NCI-H1417 (cell line): ENCODE measurements around the gene MEIS2.

ENCODE experiments used
- DNase-seq, 3 experiments: peaks; one replicate each; lab custom pipeline; 2025; lab: John Stamatoyannopoulos, UW

MEIS2 gene

DNA sequence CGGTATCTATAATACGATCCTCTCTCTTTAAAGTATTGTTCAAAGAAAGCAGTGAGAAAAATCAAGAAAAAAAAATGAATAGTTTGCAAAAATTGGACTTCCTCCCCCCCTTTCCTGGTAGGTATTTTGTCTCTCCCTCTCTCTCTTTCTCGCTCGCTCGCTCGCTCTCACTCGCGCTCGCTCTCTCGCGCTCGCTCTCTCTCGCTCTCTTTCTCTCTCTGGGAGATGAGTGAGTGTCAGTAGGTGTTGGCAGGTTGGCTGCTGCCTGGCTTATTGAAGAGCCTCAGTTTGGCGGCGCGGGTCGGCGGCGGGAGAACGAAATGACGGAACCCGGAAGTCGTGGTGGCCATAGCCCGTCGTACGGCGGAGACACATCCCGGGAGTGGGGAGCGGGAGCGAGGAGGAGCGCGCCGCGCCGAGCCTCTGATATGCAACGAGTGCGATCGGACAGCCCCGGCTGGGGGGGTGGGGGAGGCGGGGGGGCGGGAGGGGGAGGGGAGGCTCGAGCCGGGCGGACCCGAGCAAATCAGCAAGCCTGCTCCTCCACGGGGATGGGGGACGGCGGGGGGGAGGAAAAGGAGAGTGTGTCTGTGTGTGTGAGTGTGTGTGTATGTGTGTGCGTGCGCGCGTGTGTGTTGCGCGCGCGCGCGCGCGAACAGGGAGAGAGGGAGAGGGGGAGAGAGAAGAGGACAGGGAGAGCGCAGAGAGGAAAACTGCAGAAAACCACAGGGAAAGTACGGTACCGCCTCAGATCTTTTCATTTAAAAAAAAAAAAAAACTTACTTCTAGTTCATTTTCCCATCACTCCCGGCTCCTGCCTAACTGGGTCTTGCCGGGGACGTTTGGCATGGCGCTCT, at the start of gene MEIS2:
Gene MEIS2 (minus strand): TSS at position 441 of the 857 bp plus-strand sequence. CDS start 1,083 bp downstream, outside the sequence.
- peak; percentile 90 to 98 (median 95) for DNase-seq

DNA sequence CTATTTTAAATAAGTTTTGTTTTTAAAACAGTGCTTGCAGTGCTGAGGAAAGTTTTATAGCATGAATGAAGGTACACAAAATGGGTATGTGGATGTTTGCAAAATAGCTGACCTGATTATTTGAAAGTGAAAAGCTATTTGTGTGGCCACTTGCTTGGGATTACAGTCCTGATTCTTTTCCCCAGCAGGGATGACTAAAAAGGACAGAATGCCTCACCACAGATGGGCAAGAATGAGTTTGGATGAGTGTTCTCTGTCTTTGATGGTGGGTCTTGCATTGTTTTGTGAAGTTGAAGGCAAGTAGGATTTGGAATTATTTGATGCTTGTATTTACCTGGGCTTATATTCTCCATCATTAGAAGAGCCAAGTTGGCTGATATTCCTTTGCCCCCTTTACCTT, 48.8 kb upstream of the MEIS2 start:
- DNase-seq: no peak

DNA sequence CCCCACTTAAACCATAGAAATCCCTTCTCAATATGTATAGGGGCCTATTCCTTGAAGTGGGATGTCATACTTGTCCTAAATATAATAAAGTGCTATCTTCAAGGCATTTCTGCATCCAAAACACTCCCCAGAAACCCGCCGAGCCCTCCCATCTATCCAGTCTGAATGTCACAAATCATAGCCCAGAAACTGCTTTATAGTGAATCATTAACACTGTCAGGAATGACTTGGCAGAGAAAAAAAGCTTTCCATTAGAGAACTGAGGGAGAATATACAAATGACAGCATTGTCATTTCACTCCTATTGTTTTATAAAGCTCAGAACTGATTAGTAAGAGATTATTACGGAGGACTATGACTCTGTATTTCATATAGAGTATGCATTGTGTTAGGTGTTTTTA, 48.4 kb upstream of the MEIS2 start:
- no peak for DNase-seq

DNA sequence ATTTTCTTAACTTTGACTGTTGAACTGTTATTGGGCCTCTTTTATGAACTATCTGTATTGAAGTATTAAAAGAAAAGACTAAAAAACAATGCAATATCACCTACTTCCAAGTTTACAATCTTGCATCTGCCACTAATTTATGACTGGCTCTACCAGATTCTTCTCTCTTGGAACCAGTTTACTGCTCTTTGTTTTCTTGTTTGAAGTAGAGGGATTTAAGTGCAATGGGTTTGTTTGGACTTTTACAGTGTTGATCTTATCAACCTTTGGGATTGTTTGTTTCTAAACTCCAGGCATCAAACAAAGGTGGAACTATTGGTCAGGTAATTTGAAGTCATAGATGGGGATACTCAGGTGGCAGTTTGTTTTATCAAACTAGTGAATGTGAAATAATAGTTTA, 43.0 kb upstream of the MEIS2 start:
- DNase-seq: peak in 1 of 3 experiments; percentile 2

DNA sequence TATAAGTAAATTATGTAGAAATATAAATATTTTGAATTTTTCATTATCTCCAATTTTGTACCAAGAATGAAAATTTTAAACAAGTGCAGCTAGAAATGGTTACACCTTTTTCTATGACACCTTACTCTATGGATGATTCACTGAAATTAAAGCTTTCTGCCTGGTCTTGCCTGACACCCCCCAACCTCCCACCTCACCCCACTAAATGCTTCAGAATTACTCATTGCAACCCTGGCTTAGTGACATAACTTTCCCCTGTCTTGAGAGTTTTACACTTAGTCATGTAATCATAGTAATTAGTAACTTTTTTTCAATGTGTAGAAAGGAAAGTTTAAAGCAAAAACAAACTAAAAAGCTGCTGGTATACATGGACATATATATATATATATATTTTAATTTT, 42.0 kb upstream of the MEIS2 start:
- DNase-seq: no peak

DNA sequence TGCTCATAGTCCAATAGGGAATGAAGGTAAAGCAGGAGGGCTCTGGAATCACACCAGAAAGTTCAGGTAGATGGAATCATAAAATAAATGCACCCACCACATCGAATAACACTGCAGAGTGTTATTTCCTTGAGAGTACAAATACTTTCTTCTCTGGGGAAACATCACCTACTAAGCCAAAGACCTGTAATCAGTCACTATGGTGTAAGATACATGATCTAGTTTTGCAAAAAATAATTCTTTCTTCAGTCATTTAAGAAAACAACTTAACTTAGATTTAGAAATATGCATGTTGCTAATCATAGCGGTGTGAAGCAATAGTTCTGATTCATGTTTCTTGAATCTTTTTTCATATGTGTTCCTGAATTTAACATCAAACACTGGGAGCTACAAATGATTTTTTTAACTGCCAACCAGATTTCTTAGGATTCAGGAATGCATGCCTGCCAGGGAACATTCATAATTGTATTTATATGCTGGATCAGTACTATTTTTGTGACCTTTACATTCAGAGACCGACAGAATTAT, 40.2 kb upstream of the MEIS2 start:
- DNase-seq: no peak

DNA sequence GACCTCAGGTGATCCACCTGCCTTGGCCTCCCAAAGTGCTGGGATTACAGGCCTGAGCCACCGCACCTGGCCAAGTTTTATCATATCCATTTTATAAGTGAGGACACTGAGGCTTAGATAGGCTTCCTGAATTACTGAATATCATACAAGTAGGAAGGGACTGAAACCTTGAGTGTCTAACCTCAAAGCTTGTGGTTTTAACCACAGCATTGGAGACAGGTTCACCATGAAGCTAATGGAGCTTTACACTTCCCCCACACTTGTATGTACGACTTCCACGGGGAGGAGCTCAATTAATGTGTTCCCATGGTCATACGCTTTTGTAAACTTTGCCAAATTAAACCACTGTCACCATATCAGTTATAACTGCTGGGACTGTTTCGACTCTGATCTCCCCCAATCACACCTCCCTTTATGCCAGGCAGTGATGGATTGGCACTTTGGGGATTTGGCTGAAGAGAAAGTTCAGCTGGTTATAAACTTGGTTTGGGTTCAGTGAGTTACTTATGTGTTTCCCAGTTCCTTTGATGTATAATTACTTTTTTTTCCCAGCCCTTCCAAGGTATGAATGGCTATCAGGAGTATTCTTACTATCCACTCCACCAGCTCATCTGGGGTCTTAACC, 38.4 kb upstream of the MEIS2 start:
- DNase-seq: peak in 1 of 3 experiments; percentile 7

DNA sequence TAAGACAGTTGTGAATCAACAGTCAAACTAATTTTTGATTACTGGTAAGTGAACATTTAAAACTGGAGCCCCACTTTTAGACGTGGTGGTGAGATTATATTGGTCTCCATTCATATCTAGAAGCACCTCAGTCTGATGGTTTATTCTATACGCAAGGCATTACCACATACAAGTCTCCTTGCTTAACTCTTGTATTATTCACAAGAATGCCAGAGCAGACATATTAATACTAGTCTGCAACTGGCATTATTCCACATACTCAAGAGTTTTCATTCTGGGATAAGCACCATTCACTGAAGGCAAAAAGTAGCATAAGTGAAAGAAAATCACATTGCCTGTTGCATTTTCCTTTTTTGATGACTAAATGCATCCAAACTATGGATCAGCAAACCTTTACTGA, 36.9 kb upstream of the MEIS2 start:
- DNase-seq: no peak

DNA sequence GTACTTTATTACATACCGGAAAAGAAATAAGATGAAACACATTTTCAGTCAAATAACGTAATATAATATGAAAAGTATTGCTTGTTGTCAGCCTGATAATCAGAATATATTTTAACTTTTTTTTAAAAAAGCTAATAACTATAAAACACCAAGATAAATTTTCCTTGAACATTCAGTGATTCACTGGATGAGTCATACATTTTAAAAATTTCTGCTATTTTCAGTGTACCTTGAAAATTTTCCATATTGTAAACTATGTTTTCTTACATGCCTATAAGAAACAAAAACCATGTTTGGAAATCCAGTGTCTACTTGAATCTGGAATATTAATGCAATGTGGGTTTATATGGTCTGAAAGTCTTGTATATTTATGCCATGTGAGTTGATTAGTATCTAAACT, 36.3 kb upstream of the MEIS2 start:
- DNase-seq: no peak

DNA sequence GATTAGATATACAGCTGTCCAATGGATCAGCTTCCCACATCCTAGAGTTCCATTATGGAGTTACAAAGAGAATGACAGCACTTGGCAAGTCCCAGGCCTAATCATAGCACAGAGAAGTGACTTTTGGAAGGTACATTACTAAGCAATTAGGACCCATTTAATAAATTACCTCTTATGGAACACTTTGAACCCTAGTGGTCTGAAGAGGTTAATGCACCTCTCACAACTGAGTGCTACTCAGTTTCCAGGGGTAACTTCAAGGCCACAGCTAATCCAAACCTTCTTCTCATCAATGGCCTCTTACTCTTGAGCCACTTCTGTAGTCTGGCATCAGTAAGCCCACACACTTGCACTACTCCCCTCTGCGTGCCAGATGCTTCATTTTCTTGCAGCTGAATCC, 34.9 kb upstream of the MEIS2 start:
- DNase-seq: peak; percentile 42 to 76 (median 71)

DNA sequence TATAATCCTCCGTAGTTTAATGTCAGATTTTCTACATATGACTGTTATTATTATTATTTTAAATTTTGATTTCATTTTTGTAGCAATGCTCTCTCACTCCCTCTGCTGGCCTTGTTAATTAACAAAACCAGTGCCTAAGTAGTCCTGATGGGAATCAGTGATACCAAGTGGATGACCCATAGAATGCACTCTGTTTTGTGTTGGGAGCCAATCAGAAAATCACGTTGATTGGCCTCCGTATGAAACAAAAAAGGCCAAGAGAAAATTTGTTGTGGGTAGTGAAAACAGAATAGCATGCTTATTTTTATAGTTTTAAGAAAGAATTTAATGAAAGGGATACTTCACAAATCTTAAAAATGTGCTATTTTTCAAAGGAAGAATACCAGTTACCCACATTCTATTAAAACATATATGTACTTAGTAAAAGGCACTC, 34.4 kb upstream of the MEIS2 start:
- peak; percentile 9 to 53 (median 29) for DNase-seq

DNA sequence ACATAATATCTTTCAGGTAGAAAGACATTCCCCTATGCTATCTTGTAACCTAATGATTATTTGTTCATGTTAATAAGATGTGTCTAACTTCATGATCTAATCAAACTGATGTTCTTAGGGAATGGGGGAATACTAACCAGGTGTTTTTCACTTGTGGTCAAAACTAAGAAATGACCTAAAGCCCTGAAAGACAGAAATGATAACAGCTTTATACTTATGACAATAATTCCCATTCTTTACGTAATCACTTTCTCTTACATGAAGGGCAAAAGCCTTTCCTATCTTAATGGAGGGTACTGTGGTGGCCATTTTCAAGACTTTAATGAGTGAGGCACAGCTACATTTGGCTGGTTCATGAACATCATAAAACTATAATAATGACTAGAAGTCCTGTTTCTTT, 33.9 kb upstream of the MEIS2 start:
- no peak for DNase-seq

DNA sequence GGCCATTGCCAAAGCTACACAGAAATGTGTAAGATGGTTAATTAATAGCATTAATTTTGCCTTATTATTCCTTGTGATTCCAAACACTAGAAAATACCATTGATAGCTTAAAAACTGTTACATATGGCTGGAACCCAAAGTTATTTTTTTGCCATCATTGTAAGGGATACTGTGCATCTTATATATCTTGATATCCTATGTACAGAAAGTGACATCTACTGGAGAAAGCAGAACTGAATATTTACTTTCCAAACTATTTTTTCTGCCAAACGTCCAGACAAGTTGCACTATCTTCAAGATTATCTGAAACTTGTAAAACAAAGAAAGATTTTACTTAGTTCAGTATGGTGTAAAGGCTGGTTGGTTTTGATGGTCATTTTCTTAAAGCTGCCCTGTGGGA, 33.3 kb upstream of the MEIS2 start:
- peak; percentile 2 to 34 (median 2) for DNase-seq

DNA sequence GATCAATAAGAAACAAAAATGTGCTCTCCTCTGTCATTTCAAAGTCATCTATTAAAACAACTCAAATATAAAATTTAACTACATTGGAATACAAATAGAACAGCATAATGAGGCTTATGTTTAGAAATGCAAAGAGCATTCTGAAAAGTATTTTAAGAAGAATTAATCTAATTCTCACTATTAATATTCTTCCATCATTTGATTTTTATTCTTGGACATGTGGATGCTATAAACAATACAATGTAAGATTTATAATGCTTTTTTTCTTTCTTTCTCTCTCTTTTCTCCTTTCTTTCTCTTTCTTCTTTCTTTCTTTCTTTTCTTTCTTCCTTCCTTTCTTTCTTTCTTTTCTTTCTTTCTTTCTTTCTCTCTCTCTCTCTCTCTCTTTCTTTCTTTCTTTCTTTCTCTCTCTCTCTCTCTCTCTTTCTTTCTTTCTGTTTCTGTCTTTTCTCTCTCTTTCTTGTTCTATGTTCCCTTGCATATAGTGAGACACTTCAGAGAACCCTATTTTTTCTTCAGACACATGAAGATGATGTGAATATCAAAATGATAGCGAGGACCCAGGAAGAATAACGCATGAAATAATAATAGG, 32.6 kb upstream of the MEIS2 start:
- DNase-seq: no peak

DNA sequence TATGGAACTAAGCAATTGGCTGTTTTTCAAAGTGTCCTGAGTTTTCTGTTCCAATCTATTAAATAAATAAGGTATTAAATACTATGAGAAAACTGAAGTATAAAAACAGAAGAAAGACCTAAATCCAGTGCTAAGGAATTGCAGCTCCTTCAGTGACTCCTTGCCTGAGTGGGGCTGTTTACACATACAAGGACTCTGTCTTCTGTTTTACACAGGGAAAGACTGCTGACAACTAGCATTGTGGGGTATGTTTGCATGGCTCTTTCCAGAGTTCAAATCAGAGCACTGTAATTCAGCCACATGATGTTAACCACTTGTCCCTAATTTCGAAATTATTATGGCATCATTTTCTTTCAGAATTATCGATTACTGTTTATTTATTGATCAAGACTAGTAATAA, 31.3 kb upstream of the MEIS2 start:
- peak in 1 of 3 experiments; percentile 35 for DNase-seq

DNA sequence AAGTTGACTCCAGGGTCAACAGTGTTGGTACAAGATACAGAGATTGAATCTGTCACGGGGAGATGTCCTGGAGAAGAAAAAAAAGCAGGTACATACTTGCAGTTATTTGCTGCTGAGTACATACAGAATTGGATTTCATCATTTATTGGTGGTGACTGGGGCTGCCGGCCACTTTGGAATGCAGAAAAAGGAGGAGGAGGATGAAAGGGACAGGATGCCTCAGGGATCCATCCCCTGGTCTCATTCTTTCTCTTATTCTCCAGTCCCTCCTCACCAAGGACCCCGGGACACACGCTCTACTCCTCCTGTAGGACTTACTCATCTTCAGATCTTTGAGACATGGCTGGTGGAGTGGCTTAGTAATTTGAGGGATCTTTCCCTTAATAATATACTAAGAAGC, 30.0 kb upstream of the MEIS2 start:
- DNase-seq: no peak

DNA sequence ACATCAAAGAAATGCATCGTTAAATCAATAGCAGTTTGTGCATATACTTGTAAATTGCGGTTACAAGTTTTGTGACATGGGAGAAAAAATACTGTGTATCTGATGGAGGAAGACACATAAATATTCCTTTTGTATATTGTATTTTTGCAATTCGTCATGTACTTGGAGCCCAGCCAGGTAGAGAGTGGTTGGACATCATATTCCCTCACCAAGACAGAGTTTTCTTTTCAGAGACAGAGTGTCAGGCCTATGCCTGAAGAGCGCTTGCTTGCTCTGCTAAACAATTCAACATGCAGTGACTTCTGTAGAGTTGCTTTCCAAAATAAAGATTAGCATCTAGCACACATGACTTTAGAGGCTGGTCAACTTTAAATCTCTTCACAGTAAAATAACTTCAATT, 24.8 kb upstream of the MEIS2 start:
- DNase-seq: peak in 1 of 3 experiments; percentile 16

DNA sequence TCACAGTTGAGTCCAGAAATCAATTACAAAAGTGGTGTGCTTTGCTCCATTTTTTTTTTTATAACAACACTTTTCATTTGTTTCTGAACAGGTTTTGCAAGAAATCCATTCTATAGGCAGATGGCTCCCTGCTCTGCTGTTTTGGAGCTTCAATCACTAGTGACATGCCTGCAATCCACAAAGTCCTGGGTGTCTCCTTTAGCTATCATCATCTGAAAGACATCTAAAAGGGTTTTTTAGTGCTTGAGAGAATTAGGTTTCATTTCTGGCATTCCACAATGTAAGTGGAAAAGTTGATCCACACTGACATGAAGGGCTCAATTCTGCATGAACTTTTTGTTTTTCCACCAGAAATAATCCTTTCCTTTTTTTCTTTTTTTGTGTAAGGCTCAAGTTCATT, 24.0 kb upstream of the MEIS2 start:
- DNase-seq: no peak

DNA sequence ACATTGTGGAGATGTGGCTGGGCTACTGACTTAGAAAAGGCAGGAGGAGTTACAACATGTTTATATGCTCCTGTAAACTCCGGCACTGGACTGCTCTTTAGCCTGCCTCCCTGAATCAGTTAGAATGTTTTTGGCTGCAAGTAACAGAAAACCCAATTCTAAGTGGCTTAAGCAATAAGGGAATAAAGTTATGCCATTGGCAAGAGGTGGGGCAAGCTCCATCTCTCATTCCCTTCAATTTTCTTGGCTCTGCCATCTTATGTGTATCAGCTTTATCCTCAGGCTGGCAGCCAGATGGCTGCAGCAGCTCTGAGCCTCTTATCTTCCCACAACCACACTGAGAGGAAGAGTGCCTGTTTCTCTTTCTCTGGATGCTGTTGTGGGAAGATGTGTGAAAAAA, 22.4 kb upstream of the MEIS2 start:
- DNase-seq: no peak

DNA sequence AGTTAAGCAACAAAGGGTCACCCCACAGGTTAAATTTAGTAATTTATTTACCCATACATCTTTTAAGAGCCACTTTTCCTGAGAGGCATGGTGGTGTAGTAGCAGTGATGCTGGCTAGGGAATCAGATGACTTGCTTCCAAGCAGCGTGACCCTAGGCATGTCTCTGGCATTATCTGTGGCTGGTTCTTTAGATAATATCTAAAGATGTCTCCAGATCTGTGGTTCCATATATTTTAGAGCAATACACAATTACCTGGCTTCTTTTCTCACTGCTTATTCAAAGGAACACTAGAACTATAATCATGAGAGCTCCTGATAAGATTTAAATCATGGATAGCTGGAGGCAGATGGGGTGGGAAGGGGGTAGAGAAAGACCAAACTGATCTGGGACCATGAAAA, 21.1 kb upstream of the MEIS2 start:
- DNase-seq: no peak

DNA sequence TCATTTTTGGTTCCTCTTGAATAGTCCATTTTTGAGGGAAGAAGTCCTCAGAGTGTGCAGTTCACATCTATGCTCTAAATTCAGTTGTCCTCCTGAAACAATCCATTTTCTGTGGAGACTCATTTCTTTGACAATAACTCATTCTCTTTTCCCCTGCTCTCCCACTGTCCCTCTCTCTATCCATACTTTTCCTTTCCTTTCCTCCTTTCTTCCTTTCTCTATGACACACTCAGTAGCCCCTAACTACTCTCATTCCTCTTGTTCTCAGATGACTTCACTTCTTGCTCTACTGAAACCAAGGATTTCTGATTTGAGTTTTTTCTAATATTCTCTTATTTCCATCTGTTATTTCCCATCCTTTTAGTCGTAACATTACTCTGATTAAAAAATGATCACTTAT, 16.7 kb upstream of the MEIS2 start:
- no peak for DNase-seq

DNA sequence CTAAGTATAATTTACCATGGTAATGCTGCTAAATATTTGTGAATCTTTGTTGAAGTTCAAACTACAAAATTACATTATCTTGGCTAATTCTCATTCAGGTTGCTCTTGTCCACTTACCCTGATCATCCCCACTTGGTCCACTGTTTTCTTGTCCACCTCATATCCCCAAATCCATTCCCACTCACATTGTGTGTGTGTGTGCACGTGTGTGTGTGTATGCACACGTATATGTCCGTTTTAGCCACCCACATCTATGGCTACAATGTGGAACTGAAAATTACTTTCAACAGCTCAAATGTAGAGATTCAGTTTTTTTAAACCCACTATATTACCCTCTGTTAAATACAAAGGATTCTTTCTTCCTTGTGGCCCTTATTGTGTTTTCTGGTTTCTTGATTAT, 15.2 kb upstream of the MEIS2 start:
- no peak for DNase-seq
